ENCODE measurements around the gene INSIG2.

GRCh38 chr2:118094503-118094902 is 6.2 kb downstream of the INSIG2 start:
- no peak for TF ChIP-seq POLR2A (IDR thresholded peaks at IDR 0.05; ENCODE audit: low read length)
- no peak for TF ChIP-seq GATA1 (IDR thresholded peaks at IDR 0.05; ENCODE audit: low read depth, low read length)

Measured in erythroblast (primary cell).